Dermis lymphatic vessel endothelial cell (primary cell): ENCODE measurements around the gene CASP2. TPM values are rescaled to one million over a fixed set of nuclear protein-coding genes. Genes with fewer than 3 reads are reported as not detected.

Source experiments
- total RNA-seq: library from RNA; depleted of rRNA; stranded (reverse); fragments of >200 nt; gene quantifications from 2 replicates; pipeline ENCODE4 v1.2.1, GENCODE V29; 2014

Gene CASP2
- total RNA-seq = 13.7 and 17.4 TPM in 2 replicates

DNA sequence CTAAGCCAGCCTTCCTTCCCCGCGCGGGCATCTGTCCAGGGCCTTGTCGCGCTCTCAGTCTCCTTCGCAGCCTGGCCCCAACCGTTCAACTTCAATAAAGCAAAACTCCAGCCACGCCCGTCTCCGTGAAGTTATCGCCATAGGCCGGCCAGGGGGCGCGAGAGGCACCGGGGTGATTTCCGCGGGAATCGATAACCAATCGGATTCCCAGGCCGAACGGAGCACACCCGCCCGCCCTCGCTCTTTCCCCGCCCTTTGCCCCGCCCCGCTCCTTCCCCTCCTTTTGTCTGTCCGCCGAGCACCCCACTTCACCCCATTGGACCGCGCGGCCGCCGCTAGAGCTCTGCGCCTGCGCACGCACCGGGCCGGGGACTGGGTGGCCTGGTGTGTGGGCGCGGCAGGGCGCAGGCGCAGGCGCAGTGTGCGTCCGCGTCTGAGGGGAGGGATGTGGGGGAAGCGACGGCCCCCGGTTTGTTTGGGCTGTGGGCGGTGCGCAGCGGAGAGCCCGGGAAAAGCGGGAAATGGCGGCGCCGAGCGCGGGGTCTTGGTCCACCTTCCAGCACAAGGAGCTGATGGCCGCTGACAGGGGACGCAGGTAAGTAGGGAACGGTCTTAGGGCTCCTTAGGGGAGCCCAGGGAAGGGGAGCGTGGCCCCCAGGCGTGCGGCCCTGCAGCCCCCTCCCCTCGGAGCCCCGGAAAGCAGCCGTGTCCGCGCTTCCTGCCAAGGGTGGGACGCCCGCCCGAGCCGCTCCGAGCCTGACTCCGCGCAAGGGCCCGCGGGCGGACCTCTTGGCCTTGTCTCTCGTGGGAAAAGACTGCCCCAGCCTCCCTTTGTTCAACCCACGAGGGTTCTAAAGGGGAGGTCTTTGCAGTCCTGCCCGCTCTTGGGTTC is at the start of gene CASP2:
Gene CASP2, plus strand, starts transcription at position 417 of the 892 bp plus-strand sequence. Its CDS starts 105 bp downstream, at position 522.

DNA sequence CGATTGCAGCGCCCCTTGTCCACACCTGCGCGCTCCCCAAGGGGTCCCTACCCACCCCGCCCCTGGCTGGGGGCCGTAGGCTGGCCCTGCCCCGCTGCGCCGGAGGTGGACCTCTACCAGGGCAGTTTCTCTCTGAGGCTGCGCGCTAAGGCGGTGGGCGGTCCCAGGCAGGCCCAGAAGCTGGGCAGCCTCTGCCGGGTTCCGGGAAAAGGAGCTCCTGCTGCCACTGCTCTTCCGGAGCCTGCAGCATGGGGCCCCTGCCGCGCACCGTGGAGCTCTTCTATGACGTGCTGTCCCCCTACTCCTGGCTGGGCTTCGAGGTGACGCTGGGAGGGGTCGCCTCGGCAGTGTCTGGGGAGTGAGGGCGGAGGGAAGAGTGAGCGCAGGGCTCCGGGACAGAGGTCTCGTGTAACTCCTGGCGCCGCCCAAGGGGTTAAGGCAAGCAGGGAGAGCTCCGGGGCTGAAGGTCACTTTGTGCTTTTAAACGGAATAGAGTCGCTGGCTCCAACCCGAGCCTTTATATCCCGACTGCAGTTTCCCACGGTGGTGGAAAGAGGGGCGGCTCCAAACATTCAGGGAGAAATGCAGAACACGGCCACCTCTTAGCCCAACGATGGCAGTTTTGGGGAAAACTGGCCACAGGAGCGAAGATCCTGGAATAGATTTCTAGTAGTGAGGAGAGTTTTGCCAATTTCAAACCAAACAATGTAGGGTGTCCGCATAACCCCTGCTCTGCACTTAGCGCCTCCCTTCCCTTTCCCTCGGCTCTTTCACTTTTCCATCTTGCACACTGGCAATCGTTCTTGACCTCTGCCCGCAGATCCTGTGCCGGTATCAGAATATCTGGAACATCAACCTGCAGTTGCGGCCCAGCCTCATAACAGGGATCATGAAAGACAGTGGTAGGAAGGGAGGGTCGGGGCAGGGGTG is 24.6 kb upstream of the CASP2 start, which contains the start of gene GSTK1:
Gene GSTK1, plus strand, starts transcription at position 176 of the 930 bp plus-strand sequence. Its CDS starts 73 bp downstream, at position 249.

DNA sequence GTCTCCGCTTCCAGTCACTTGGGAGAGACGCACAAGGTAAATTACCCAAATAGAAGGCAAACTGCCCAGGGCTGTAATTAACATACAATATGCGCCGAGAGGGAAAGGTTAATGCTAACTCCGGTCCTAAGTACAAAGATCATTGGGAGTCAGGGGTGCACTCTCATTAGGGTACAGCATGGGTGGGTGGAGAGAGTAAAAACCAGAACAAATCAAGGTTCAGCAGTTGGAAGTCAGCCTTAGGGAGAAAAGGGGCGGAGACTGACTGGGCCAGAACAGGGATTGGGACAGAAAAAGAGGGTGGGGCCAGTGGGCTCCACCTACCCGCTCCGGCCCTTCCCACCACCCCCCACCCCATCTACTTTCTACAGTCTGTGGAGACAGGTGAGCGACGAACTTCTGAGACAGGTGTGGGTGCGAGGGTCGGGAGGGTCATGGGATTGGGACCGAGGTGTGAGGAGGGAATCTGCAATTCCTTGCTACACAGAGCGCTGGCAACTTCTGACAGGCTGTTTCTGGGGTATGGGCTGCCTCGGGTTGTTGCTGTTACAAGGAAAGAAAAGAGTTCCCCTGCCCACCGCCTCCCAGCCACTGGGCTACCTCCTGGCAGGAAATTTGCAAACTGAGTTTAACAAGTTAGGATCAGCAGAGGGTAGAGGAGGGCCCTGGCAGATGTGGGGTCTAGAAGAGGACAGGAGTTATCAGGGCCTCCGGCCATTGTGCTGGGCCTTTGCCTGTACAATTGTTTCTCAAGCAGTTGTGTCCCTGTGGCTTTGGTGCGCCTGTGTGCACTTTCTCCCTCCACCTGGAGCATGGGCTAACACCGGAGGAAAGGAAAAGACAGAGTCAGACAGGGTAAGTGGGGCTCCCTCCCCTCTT is 3.3 kb upstream of the CASP2 start, which contains the start of gene TMEM139:
Gene TMEM139, plus strand, starts transcription at position 368 of the 879 bp plus-strand sequence. CDS start 1,000 bp downstream, outside the sequence.

DNA sequence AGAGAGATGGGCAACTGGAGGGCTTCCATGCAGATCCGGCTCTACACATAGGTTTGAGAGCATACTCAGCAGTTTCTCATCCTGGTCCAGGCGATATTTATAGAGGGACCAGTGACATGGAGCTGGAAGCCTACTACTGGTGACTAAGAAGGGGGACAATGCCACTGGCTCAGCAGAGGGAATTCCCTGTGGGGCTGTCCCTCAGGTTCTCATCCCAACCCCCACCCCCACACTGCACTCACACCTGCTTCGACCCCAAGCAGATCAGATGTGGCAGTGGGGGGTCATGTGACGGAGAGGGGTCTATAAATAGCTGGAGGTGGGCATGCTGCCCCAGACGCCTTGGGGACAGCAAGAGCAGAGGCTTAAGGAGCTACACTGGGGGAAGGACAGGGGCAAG is 27.6 kb downstream of the CASP2 start, which contains the start of gene CLCN1:
Gene CLCN1, plus strand, starts transcription at position 336 of the 400 bp plus-strand sequence. CDS start 102 bp downstream, outside the sequence.

Other genes with a start within 250 kb of the CASP2 start
- gene OR6V1, start 236.0 kb upstream of the CASP2 start, total RNA-seq = not detected in 2 replicates
- not detected in 2 replicates for gene PIP, start 156.3 kb upstream of the CASP2 start, total RNA-seq
- not detected in 2 replicates for gene TAS2R39, start 104.9 kb upstream of the CASP2 start, total RNA-seq
- gene TAS2R40, start 66.3 kb upstream of the CASP2 start, total RNA-seq = not detected in 2 replicates
- 66.9 and 81.5 TPM in 2 replicates for gene GSTK1, start 24.9 kb upstream of the CASP2 start, total RNA-seq
- not detected in 2 replicates for gene TMEM139, start 3.4 kb upstream of the CASP2 start, total RNA-seq
- not detected in 2 replicates for gene CLCN1, start 27.8 kb downstream of the CASP2 start, total RNA-seq
- 0.09 and 0.11 TPM in 2 replicates for gene FAM131B, start 74.4 kb downstream of the CASP2 start, total RNA-seq
- gene ZYX, start 93.0 kb downstream of the CASP2 start, total RNA-seq = 10.4 and 11.5 TPM in 2 replicates
- gene EPHA1, start 120.5 kb downstream of the CASP2 start, total RNA-seq = 0.11 and 0.17 TPM in 2 replicates
- gene TAS2R60, start 155.1 kb downstream of the CASP2 start, total RNA-seq = not detected in 2 replicates
- not detected in 2 replicates for gene TAS2R41, start 189.5 kb downstream of the CASP2 start, total RNA-seq